Transverse colon (tissue), 4 donors: Measurements from ENCODE around the gene ZNF26. TPM values are rescaled to one million over a fixed set of nuclear protein-coding genes. Genes with fewer than 3 reads are reported as not detected.

Experiments
- DNase-seq: peaks from one replicate; pipeline ENCODE4 v3.0.0-alpha.2; 2019
- H3K27ac ChIP-seq, 4 donors: fragments of 200-600 bp; sonication (generic); 2 replicates each; pipeline ENCODE4 v1.5.1; 2016 to 2018; ENCODE audit warnings: inconsistent platforms in 4 of 4
- H3K27me3 ChIP-seq: fragments of 200-600 bp; sonication (generic); 2 replicates; pipeline ENCODE4 v1.5.1; 2017; ENCODE audit warnings: inconsistent platforms
- H3K36me3 ChIP-seq, 4 donors: fragments of 200-600 bp; sonication (generic); 2 replicates each; pipeline ENCODE4 v1.5.1; 2017 to 2019; ENCODE audit warnings: inconsistent platforms in 4 of 4
- H3K4me1 ChIP-seq, 4 donors: fragments of 200-600 bp; sonication (generic); 2 replicates each; pipeline ENCODE4 v1.5.1; 2017 to 2020; ENCODE audit warnings: inconsistent platforms in 4 of 4
- H3K4me3 ChIP-seq, 4 donors: fragments of 200-600 bp; sonication (generic); 1 replicate in 1 of 4; 2 replicates in 3 of 4; pipeline versions ENCODE4 v1.5.1 to v1.6.1; 2017 to 2019; ENCODE audit warnings: inconsistent platforms in 4 of 4
- H3K9me3 ChIP-seq, 2 donors: fragments of 200-600 bp; sonication (generic); 2 replicates each; pipeline ENCODE4 v1.5.1; 2017 to 2019; ENCODE audit warnings: inconsistent platforms in 2 of 2
- CTCF ChIP-seq, 5 experiments: fragments of 200-600 bp in 3 of 5; fragments of 450-650 bp in 2 of 5; sonication (generic) in 3 of 5; IDR thresholded peaks; 1 replicate in 2 of 5; 2 replicates in 3 of 5; pipeline ENCODE4 v1.5.1; 2016 to 2017; ENCODE audit warnings: antibody characterized with exemption in 5 of 5, inconsistent platforms in 3 of 5, mild to moderate bottlenecking in 2 of 5, moderate library complexity in 1 of 5
- EP300 ChIP-seq: sonication (generic); formaldehyde crosslinking; IDR thresholded peaks from one replicate; pipeline ENCODE4 v1.6.1; 2017; ENCODE audit warnings: antibody characterized with exemption, low read depth
- POLR2A ChIP-seq: fragments of 450-650 bp; IDR thresholded peaks from one replicate; pipeline ENCODE4 v1.6.1; 2016; ENCODE audit warnings: antibody characterized with exemption, mild to moderate bottlenecking, moderate library complexity
- POLR2AphosphoS5 ChIP-seq, 3 donors: sonication (generic); formaldehyde crosslinking; IDR thresholded peaks; one replicate each; pipeline ENCODE4 v1.6.1; 2016; ENCODE audit warnings: antibody characterized with exemption in 3 of 3
- WGBS, 2 donors: methylation state at CpG; one replicate each; pipeline ENCODE4 v1.1.5; 2018; ENCODE audit warnings: low coverage in 1 of 2; 5-methylcytosine and 5-hydroxymethylcytosine counted together
- in situ Hi-C, 4 donors: fragments of 200-750 bp; cut with MboI; loops; one replicate each; pipeline versions ENCODE4 v1.15.0 to v1.15.1; 2017; ENCODE audit warnings: low sequenced_read_pairs in 3 of 4, low pct_ligation_motif_present in 1 of 4, low pct_unique_long_range_greater_than_20kb in 1 of 4
- intact Hi-C: fragments of 100-400 bp; cut with DNase I; formaldehyde crosslinking; loops from one replicate; pipeline ENCODE4 v1.15.1; 2023; ENCODE audit warnings: low total_unique reads
- total RNA-seq, 4 donors: library from RNA; depleted of rRNA; stranded (reverse); fragments of >200 nt; gene quantifications; one replicate each; pipeline ENCODE4 v1.1.0, GENCODE V29; 2016

ZNF26 gene
- total RNA-seq, 4 donors from 2014 or later: 12.7 to 26.3 (median 18.5) TPM

GRCh38 chr12:133057446-133057845 lies 71.3 kb downstream of the ZNF26 start:
- Histone ChIP-seq H3K36me3 (peaks cover 0 to 70% (median 31%) of the 10 kb centered on the region in 4 donors), H3K4me3 (no peak overlapping the region), H3K27me3 (no peaks in the 10 kb centered on the region), H3K4me1 (no peaks in the 10 kb centered on the region), H3K9me3 (peaks cover 94 to 96% of the 10 kb centered on the region in 2 donors), H3K27ac (no peak overlapping the region)
- intact Hi-C loops (no loop called here), in situ Hi-C loops (no loop called here)
- no peak for DNase-seq
- TF ChIP-seq POLR2A: no peak
- no peak for TF ChIP-seq CTCF (IDR thresholded peaks at IDR 0.05)
- TF ChIP-seq EP300: no peak
- no peak for TF ChIP-seq POLR2AphosphoS5 (IDR thresholded peaks at IDR 0.05)
- WGBS, 2 donors: 100% methylated on average over 5 of the region's 5 CpGs

GRCh38 chr12:133058203-133059113 lies 72.3 kb downstream of the ZNF26 start:
- Histone ChIP-seq H3K27me3 (no peaks in the 10 kb centered on the region), H3K4me1 (no peaks in the 10 kb centered on the region), H3K9me3 (peaks cover 94 to 97% of the 10 kb centered on the region in 2 donors), H3K36me3 (peaks cover 0 to 60% (median 28%) of the 10 kb centered on the region in 4 donors), H3K4me3 (no peak overlapping the region), H3K27ac (no peak overlapping the region)
- TF ChIP-seq POLR2A (no peak), POLR2AphosphoS5 (IDR thresholded peaks at IDR 0.05) (no peak), EP300 (no peak), CTCF (IDR thresholded peaks at IDR 0.05) (no peak)
- in situ Hi-C loops: no loop called here
- intact Hi-C loops: no loop called here
- no peak for DNase-seq
- 90 to 92% methylated on average over 7 to 8 of the region's 8 CpGs for WGBS, 2 donors

- TF ChIP-seq CTCF (IDR thresholded peaks at IDR 0.05) (no peak), POLR2AphosphoS5 (IDR thresholded peaks at IDR 0.05) (no peak)
- WGBS, 2 donors: 96% methylated on average over 1 of the region's 1 CpG; no CpG with 5 or more reads in 1 of the 2 donors
- H3K4me1 ChIP-seq: no peaks in the 10 kb centered on the region
- no peak overlapping the region for H3K27ac ChIP-seq
- H3K27me3 ChIP-seq: no peaks in the 10 kb centered on the region
- no peak for DNase-seq
- intact Hi-C loops (no loop called here), in situ Hi-C loops (no loop called here)
- peaks cover 96 to 97% of the 10 kb centered on the region in 2 donors for H3K9me3 ChIP-seq
- no peak overlapping the region for H3K4me3 ChIP-seq
- peaks cover 0 to 29% (median 15%) of the 10 kb centered on the region in 4 donors for H3K36me3 ChIP-seq
Observed at GRCh38 chr12:133061954-133062353, 75.8 kb downstream of the ZNF26 start.

GRCh38 chr12:133063556-133063955 lies 77.4 kb downstream of the ZNF26 start:
- 80 to 100% methylated on average over 1 of the region's 1 CpG for WGBS, 2 donors
- in situ Hi-C loops: no loop called here
- DNase-seq: no peak
- Histone ChIP-seq H3K9me3 (peaks cover 91 to 97% of the 10 kb centered on the region in 2 donors), H3K4me1 (no peaks in the 10 kb centered on the region), H3K27me3 (no peaks in the 10 kb centered on the region), H3K27ac (no peak overlapping the region), H3K36me3 (peaks cover 0 to 16% (median 4%) of the 10 kb centered on the region in 4 donors), H3K4me3 (no peak overlapping the region)
- TF ChIP-seq POLR2AphosphoS5 (IDR thresholded peaks at IDR 0.05): no peak
- intact Hi-C loops: no loop called here
